Mesendoderm (in vitro differentiated cells): ENCODE measurements around the gene NLRP4.

Experiments used
- DNase-seq: peaks from one replicate; pipeline ENCODE4 v3.0.0; 2013
- H2AK5ac ChIP-seq: 2 replicates; pipeline ENCODE4 v1.6.1; 2013; ENCODE audit warnings: low read length, inconsistent platforms
- H2BK120ac ChIP-seq: 2 replicates; pipeline ENCODE4 v1.6.1; 2013; ENCODE audit warnings: low read depth, mild to moderate bottlenecking, low read length, moderate library complexity, mixed read lengths
- H2BK15ac ChIP-seq: replicated peaks from 2 replicates; pipeline ENCODE4 v1.6.1; 2013; ENCODE audit warnings: low read depth, mild to moderate bottlenecking, moderate library complexity
- H2BK5ac ChIP-seq: 2 replicates; pipeline ENCODE4 v1.6.1; 2013; ENCODE audit warnings: low read length, inconsistent platforms
- H3K18ac ChIP-seq: 2 replicates; pipeline ENCODE4 v1.6.1; 2013; ENCODE audit warnings: mild to moderate bottlenecking, low read length, mixed read lengths
- H3K23ac ChIP-seq: one replicate; pipeline ENCODE4 v1.6.1; 2013; ENCODE audit warnings: low read length
- H3K27ac ChIP-seq: 2 replicates; pipeline ENCODE4 v1.5.1; 2013; ENCODE audit warnings: low read depth, mild to moderate bottlenecking, inconsistent platforms, low read length, moderate library complexity
- H3K27me3 ChIP-seq: 2 replicates; pipeline ENCODE4 v1.6.1; 2013; ENCODE audit warnings: low read length, control low read depth, mild to moderate bottlenecking, inconsistent platforms; ENCODE audit not compliant: insufficient read depth, poor library complexity
- H3K36me3 ChIP-seq: 2 replicates; pipeline ENCODE4 v1.6.1; 2013; ENCODE audit warnings: low read length, inconsistent platforms; ENCODE audit not compliant: control insufficient read depth, insufficient read depth
- H3K4ac ChIP-seq: one replicate; pipeline ENCODE4 v1.6.1; 2013; ENCODE audit warnings: low read depth, mild to moderate bottlenecking, low read length, moderate library complexity
- H3K4me1 ChIP-seq: 2 replicates; pipeline ENCODE4 v1.6.1; 2013; ENCODE audit warnings: low read depth, low read length, inconsistent platforms; ENCODE audit not compliant: control insufficient read depth
- H3K4me2 ChIP-seq: 2 replicates; pipeline ENCODE4 v1.6.1; 2013; ENCODE audit warnings: low read length
- H3K4me3 ChIP-seq: 2 replicates; pipeline ENCODE4 v1.5.1; 2013; ENCODE audit warnings: mild to moderate bottlenecking, low read length
- H3K56ac ChIP-seq: one replicate; pipeline ENCODE4 v1.6.1; 2013; ENCODE audit warnings: low read length
- H3K79me1 ChIP-seq: 2 replicates; pipeline ENCODE4 v1.6.1; 2013; ENCODE audit warnings: low read length, inconsistent platforms
- H3K79me2 ChIP-seq: 2 replicates; pipeline ENCODE4 v1.6.1; 2013; ENCODE audit warnings: mild to moderate bottlenecking, low read length; ENCODE audit not compliant: control insufficient read depth, insufficient read depth
- H3K9ac ChIP-seq: 2 replicates; pipeline ENCODE4 v1.6.1; 2013; ENCODE audit warnings: low read length, inconsistent platforms
- H4K5ac ChIP-seq: one replicate; pipeline ENCODE4 v1.6.1; 2013; ENCODE audit warnings: low read length
- H4K8ac ChIP-seq: one replicate; pipeline ENCODE4 v1.6.1; 2013; ENCODE audit warnings: low read depth, mild to moderate bottlenecking, control low read depth, low read length, moderate library complexity
- WGBS: extraction: QIAGEN DNeasy Blood & Tissue Kit; methylation state at CpG from one replicate; pipeline ENCODE4 v1.1.7; 2013; ENCODE audit warnings: low lambda C conversion rate, missing lambda C conversion rate; ENCODE audit not compliant: insufficient coverage; ENCODE audit errors: extremely low coverage; 5-methylcytosine and 5-hydroxymethylcytosine counted together

NLRP4 gene

GRCh38 chr19:55930996-55931515, 94.7 kb downstream of the NLRP4 start:
- H4K8ac ChIP-seq = no peak overlapping the region
- WGBS = no CpG with 5 or more reads among the region's 14 CpGs

More at GRCh38 chr19:55930996-55931515, 94.7 kb downstream of the NLRP4 start:
- Histone ChIP-seq H3K4me2 (no peak overlapping the region), H2BK120ac (no peak overlapping the region), H3K18ac (no peak overlapping the region), H3K56ac (no peak overlapping the region), H3K9ac (no peak overlapping the region), H3K79me1 (no peaks in the 10 kb centered on the region), H3K4me3 (no peak overlapping the region), H2BK15ac (no peak overlapping the region), H3K23ac (no peak overlapping the region), H3K4me1 (no peaks in the 10 kb centered on the region), H3K27me3 (no peaks in the 10 kb centered on the region), H2AK5ac (no peak overlapping the region), H4K5ac (no peak overlapping the region), H3K36me3 (no peaks in the 10 kb centered on the region), H3K79me2 (no peaks in the 10 kb centered on the region), H2BK5ac (no peak overlapping the region), H3K27ac (no peak overlapping the region), H3K4ac (no peak overlapping the region)
- no peak for DNase-seq
